ENCODE measurements around the gene PIWIL1. TPM values are rescaled to one million over a fixed set of nuclear protein-coding genes. Genes with fewer than 3 reads are reported as not detected.

The PIWIL1 gene
- total RNA-seq, 2 experiments from 2014 or later: not detected

- CTCF ChIA-PET: interaction anchor here (0.6 kb wide), 1 partner anchor 101 kb away, joined by 3 read pairs; no protein-coding TSS in a partner anchor
- H3K4me1 Mint-ChIP-seq: no peaks in the 10 kb centered on the region
- POLR2A ChIA-PET: no interaction called here
- peaks cover 2% of the 10 kb centered on the region for H3K9me3 Mint-ChIP-seq
- H3K4me3 Mint-ChIP-seq: no peak overlapping the region
- H3K27me3 Mint-ChIP-seq: no peaks in the 10 kb centered on the region
- H3K27ac Mint-ChIP-seq: no peak overlapping the region
- no peaks in the 10 kb centered on the region for H3K36me3 Mint-ChIP-seq (ENCODE audit: low read depth)
- no peak for DNase-seq
Observed at GRCh38 chr12:130369816-130370215, 32.1 kb downstream of the PIWIL1 start.

GRCh38 chr12:130371296-130371695, 33.6 kb downstream of the PIWIL1 start:
- Mint-ChIP-seq H3K9me3 (no peaks in the 10 kb centered on the region), H3K36me3 (ENCODE audit: low read depth) (no peaks in the 10 kb centered on the region), H3K27me3 (no peaks in the 10 kb centered on the region), H3K4me3 (no peak overlapping the region), H3K27ac (no peak overlapping the region), H3K4me1 (no peaks in the 10 kb centered on the region)
- ChIA-PET CTCF (no interaction called here), POLR2A (no interaction called here)
- DNase-seq: no peak

- H3K9me3 Mint-ChIP-seq: peaks cover 6% of the 10 kb centered on the region
- H3K4me3 Mint-ChIP-seq: no peak overlapping the region
- no peaks in the 10 kb centered on the region for H3K36me3 Mint-ChIP-seq (ENCODE audit: low read depth)
- CTCF ChIA-PET: no interaction called here
- no peak overlapping the region for H3K27ac Mint-ChIP-seq
- DNase-seq: no peak
- POLR2A ChIA-PET: no interaction called here
- H3K27me3 Mint-ChIP-seq: no peaks in the 10 kb centered on the region
- H3K4me1 Mint-ChIP-seq: no peaks in the 10 kb centered on the region
Observed at GRCh38 chr12:130372936-130373335, 35.2 kb downstream of the PIWIL1 start.

- H3K36me3 Mint-ChIP-seq (ENCODE audit: low read depth): no peaks in the 10 kb centered on the region
- no peak for DNase-seq
- H3K4me1 Mint-ChIP-seq: no peaks in the 10 kb centered on the region
- POLR2A ChIA-PET: no interaction called here
- CTCF ChIA-PET: no interaction called here
- H3K27me3 Mint-ChIP-seq: no peaks in the 10 kb centered on the region
- no peak overlapping the region for H3K4me3 Mint-ChIP-seq
- H3K9me3 Mint-ChIP-seq: peaks cover 9% of the 10 kb centered on the region
- H3K27ac Mint-ChIP-seq: no peak overlapping the region
Observed at GRCh38 chr12:130374083-130374482, 36.4 kb downstream of the PIWIL1 start.

- H3K4me3 Mint-ChIP-seq: no peak overlapping the region
- no peaks in the 10 kb centered on the region for H3K36me3 Mint-ChIP-seq (ENCODE audit: low read depth)
- DNase-seq: no peak
- H3K27me3 Mint-ChIP-seq: no peaks in the 10 kb centered on the region
- peaks cover 9% of the 10 kb centered on the region for H3K9me3 Mint-ChIP-seq
- no peaks in the 10 kb centered on the region for H3K4me1 Mint-ChIP-seq
- ChIA-PET POLR2A (no interaction called here), CTCF (no interaction called here)
- no peak overlapping the region for H3K27ac Mint-ChIP-seq
Observed at GRCh38 chr12:130375296-130376287, 37.9 kb downstream of the PIWIL1 start.

GRCh38 chr12:130382818-130383217, 45.1 kb downstream of the PIWIL1 start:
- H3K4me1 Mint-ChIP-seq: no peaks in the 10 kb centered on the region
- CTCF ChIA-PET: no interaction called here
- no peaks in the 10 kb centered on the region for H3K27me3 Mint-ChIP-seq
- no peaks in the 10 kb centered on the region for H3K36me3 Mint-ChIP-seq (ENCODE audit: low read depth)
- POLR2A ChIA-PET: no interaction called here
- no peak overlapping the region for H3K27ac Mint-ChIP-seq
- peaks cover 14% of the 10 kb centered on the region for H3K9me3 Mint-ChIP-seq
- no peak for DNase-seq
- H3K4me3 Mint-ChIP-seq: no peak overlapping the region

- H3K27ac Mint-ChIP-seq: no peak overlapping the region
- peaks cover 3% of the 10 kb centered on the region for H3K4me1 Mint-ChIP-seq
- H3K36me3 Mint-ChIP-seq (ENCODE audit: low read depth): peaks cover 3% of the 10 kb centered on the region
- H3K27me3 Mint-ChIP-seq: no peaks in the 10 kb centered on the region
- DNase-seq: no peak
- H3K4me3 Mint-ChIP-seq: no peak overlapping the region
- ChIA-PET CTCF (no interaction called here), POLR2A (no interaction called here)
- H3K9me3 Mint-ChIP-seq: peaks cover 17% of the 10 kb centered on the region
Observed at GRCh38 chr12:130384234-130384633, 46.5 kb downstream of the PIWIL1 start.

- DNase-seq: no peak
- Mint-ChIP-seq H3K4me1 (peaks cover 3% of the 10 kb centered on the region), H3K9me3 (peaks cover 17% of the 10 kb centered on the region), H3K27ac (no peak overlapping the region), H3K36me3 (ENCODE audit: low read depth) (peaks cover 3% of the 10 kb centered on the region), H3K4me3 (no peak overlapping the region), H3K27me3 (no peaks in the 10 kb centered on the region)
- ChIA-PET CTCF (no interaction called here), POLR2A (no interaction called here)
Observed at GRCh38 chr12:130385193-130385592, 47.5 kb downstream of the PIWIL1 start.

GRCh38 chr12:130391186-130391585, 53.5 kb downstream of the PIWIL1 start:
- H3K4me3 Mint-ChIP-seq: no peak overlapping the region
- no peak for DNase-seq
- peaks cover 5% of the 10 kb centered on the region for H3K36me3 Mint-ChIP-seq (ENCODE audit: low read depth)
- ChIA-PET CTCF (no interaction called here), POLR2A (no interaction called here)
- peaks cover 9% of the 10 kb centered on the region for H3K4me1 Mint-ChIP-seq
- peaks cover 18% of the 10 kb centered on the region for H3K9me3 Mint-ChIP-seq
- no peak overlapping the region for H3K27ac Mint-ChIP-seq
- H3K27me3 Mint-ChIP-seq: no peaks in the 10 kb centered on the region

- Mint-ChIP-seq H3K9me3 (peaks cover 9% of the 10 kb centered on the region), H3K4me3 (no peak overlapping the region), H3K4me1 (peaks cover 6% of the 10 kb centered on the region), H3K27me3 (no peaks in the 10 kb centered on the region), H3K36me3 (ENCODE audit: low read depth) (peaks cover 2% of the 10 kb centered on the region), H3K27ac (no peak overlapping the region)
- no peak for DNase-seq
- CTCF ChIA-PET: no interaction called here
- POLR2A ChIA-PET: no interaction called here
Observed at GRCh38 chr12:130394906-130395305, 57.2 kb downstream of the PIWIL1 start.

- H3K9me3 Mint-ChIP-seq: peaks cover 7% of the 10 kb centered on the region
- no peak for DNase-seq
- peaks cover 6% of the 10 kb centered on the region for H3K4me1 Mint-ChIP-seq
- no peaks in the 10 kb centered on the region for H3K36me3 Mint-ChIP-seq (ENCODE audit: low read depth)
- CTCF ChIA-PET: no interaction called here
- POLR2A ChIA-PET: no interaction called here
- H3K4me3 Mint-ChIP-seq: no peak overlapping the region
- H3K27ac Mint-ChIP-seq: no peak overlapping the region
- H3K27me3 Mint-ChIP-seq: no peaks in the 10 kb centered on the region
Observed at GRCh38 chr12:130396667-130397066, 59.0 kb downstream of the PIWIL1 start.

GRCh38 chr12:130398100-130398848, 60.6 kb downstream of the PIWIL1 start:
- Mint-ChIP-seq H3K36me3 (ENCODE audit: low read depth) (no peaks in the 10 kb centered on the region), H3K27ac (no peak overlapping the region), H3K9me3 (peaks cover 3% of the 10 kb centered on the region), H3K4me1 (peaks cover 6% of the 10 kb centered on the region), H3K27me3 (no peaks in the 10 kb centered on the region), H3K4me3 (no peak overlapping the region)
- no peak for DNase-seq
- POLR2A ChIA-PET: no interaction called here
- CTCF ChIA-PET: no interaction called here

- DNase-seq: no peak
- CTCF ChIA-PET: no interaction called here
- POLR2A ChIA-PET: no interaction called here
Observed at GRCh38 chr12:130401703-130402102, 64.0 kb downstream of the PIWIL1 start.

GRCh38 chr12:130405332-130405731, 67.6 kb downstream of the PIWIL1 start:
- ChIA-PET POLR2A (no interaction called here), CTCF (no interaction called here)
- DNase-seq: no peak
- no peak overlapping the region for H3K4me3 Mint-ChIP-seq
- no peaks in the 10 kb centered on the region for H3K27me3 Mint-ChIP-seq
- H3K36me3 Mint-ChIP-seq (ENCODE audit: low read depth): no peaks in the 10 kb centered on the region
- peaks cover 2% of the 10 kb centered on the region for H3K9me3 Mint-ChIP-seq
- H3K27ac Mint-ChIP-seq: no peak overlapping the region
- no peaks in the 10 kb centered on the region for H3K4me1 Mint-ChIP-seq

More at GRCh38 chr12:130401703-130402102, 64.0 kb downstream of the PIWIL1 start:
- Mint-ChIP-seq H3K4me3 (no peak overlapping the region), H3K36me3 (ENCODE audit: low read depth) (no peaks in the 10 kb centered on the region), H3K27me3 (no peaks in the 10 kb centered on the region), H3K9me3 (no peaks in the 10 kb centered on the region), H3K27ac (no peak overlapping the region), H3K4me1 (no peaks in the 10 kb centered on the region)

All from activated CD4-positive, alpha-beta memory T cell treated with anti-CD3 and anti-CD28 coated beads, Interleukin-2, amount 10 ng/mL, durations not matched to agents 7 days and 5 days (primary cell).